IgD-negative memory B cell (primary cell): ENCODE measurements around the gene NDUFA8. TPM values are rescaled to one million over a fixed set of nuclear protein-coding genes. Genes with fewer than 3 reads are reported as not detected.

ENCODE experiments used
- H3K27ac Mint-ChIP-seq, 3 donors: one replicate each; pipeline ENCODE4 v1.8.0; 2020 to 2022; ENCODE audit warnings: mild to moderate bottlenecking in 3 of 3, mixed read lengths in 3 of 3, moderate library complexity in 1 of 3
- H3K27me3 Mint-ChIP-seq: one replicate; pipeline ENCODE4 v1.8.0; 2021; ENCODE audit warnings: mixed read lengths
- H3K36me3 Mint-ChIP-seq: one replicate; pipeline ENCODE4 v1.8.0; 2020; ENCODE audit warnings: mild to moderate bottlenecking, mixed read lengths
- H3K4me1 Mint-ChIP-seq, 3 donors: one replicate each; pipeline ENCODE4 v1.8.0; 2020 to 2022; ENCODE audit warnings: mixed read lengths in 3 of 3, mild to moderate bottlenecking in 1 of 3
- H3K4me3 Mint-ChIP-seq, 4 donors: one replicate each; pipeline ENCODE4 v1.8.0; 2020 to 2022; ENCODE audit warnings: mild to moderate bottlenecking in 4 of 4, mixed read lengths in 4 of 4, moderate library complexity in 3 of 4
- H3K9me3 Mint-ChIP-seq, 3 donors: one replicate each; pipeline ENCODE4 v1.8.0; 2020 to 2021; ENCODE audit warnings: mixed read lengths in 3 of 3, mild to moderate bottlenecking in 1 of 3
- polyA plus RNA-seq: library from polyadenylated mRNA; unstranded; fragments of 300-500 nt; fragmentation: Illumina TruSeq; gene quantifications from one replicate; pipeline ENCODE4 v1.2.3, GENCODE V29; 2021

NDUFA8 gene
- polyA plus RNA-seq, 1 donor from 2014 or later = 73.0 TPM

DNA sequence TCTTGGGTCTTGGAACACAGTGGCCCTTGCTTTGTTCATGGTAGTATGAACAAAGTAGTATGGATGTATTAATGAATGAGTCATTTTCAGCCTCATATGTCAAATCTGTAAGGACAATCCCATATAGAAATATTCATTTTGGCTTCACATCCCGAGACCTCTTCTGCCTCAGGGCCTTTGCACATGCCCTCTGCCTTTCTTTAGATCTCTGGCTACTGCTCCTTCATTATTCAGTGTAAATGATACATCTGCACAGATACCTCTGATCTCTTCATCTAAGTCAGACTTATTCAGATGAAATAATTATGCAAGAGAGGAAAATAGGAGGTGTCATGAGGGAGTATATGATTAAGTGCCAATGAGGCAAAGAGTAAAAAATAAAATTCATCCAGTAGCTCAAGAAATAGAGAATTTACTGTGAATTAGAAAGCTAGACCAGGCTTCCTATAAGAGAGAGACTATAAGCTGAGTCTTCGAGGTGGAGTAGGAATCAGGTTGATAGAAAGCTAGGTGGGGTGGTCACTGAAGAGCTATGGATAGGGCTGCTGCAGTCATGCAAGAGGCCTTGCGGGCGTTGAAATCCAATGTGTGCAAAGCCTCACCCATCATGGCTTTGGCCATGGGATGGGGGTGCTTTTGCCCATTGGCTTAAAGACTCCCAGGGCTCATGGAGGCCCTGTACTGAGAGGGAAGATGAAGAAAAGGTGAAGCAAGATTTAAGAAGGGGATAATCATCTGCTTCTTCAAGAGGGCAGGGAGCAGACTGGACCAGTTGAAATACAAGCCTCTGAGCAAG, 62.8 kb downstream of the NDUFA8 start:
- H3K4me3 Mint-ChIP-seq = peak overlapping the region in 1 of 4 donors; percentile 30
- no peaks in the 10 kb centered on the region for H3K36me3 Mint-ChIP-seq
- H3K27ac Mint-ChIP-seq = peak overlapping the region in 1 of 3 donors; percentile 8
- peaks cover 12 to 23% (median 20%) of the 10 kb centered on the region in 3 donors for H3K4me1 Mint-ChIP-seq
- H3K27me3 Mint-ChIP-seq = peaks cover 13% of the 10 kb centered on the region
- H3K9me3 Mint-ChIP-seq = no peaks in the 10 kb centered on the region

DNA sequence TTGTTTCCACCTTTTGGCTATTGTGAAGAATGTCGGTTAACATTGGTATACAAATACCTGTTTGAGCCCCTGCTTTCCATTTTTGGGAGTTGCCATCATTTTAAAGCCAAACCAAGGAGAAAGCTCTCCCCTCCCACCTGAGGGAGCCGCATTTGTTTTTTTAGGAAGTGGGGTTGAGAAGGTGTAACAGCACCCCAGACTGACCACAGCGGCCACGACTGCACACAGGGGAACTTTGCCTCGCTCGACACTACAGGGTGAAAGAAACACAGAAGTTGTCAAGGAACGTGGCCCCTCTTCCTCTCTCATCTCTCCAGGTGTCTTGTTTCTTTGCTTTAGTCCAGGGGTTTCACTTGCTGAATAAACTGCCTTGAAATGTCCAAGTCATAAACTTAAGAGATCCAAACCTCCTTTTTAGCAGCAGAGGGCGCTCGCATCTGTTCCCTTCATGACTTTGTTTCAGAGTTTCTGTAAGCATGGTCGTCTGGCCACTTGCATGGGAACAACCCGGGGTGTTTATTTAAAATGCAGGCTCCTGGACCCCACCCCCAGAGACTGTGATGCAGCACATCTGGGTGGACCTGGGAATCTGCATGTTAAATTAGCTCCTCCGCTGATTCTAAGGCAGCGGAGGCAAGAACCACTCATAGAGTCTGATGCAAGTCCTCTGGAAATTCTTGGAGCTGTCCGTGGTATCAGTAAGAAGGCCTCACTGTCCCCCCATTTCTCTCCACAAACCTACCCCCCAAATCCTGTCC, 64.4 kb downstream of the NDUFA8 start:
- no peaks in the 10 kb centered on the region for H3K36me3 Mint-ChIP-seq
- peak overlapping the region in 2 of 3 donors; percentile 61 to 71 for H3K27ac Mint-ChIP-seq
- no peaks in the 10 kb centered on the region for H3K9me3 Mint-ChIP-seq
- H3K4me3 Mint-ChIP-seq = peak overlapping the region; percentile 9 to 84 (median 68)
- H3K27me3 Mint-ChIP-seq = peaks cover 9% of the 10 kb centered on the region
- H3K4me1 Mint-ChIP-seq = peaks cover 14 to 33% (median 33%) of the 10 kb centered on the region in 3 donors

Other genes starting within 250 kb of the NDUFA8 start
- 6.0 TPM for gene TTLL11, start 66.5 kb downstream of the NDUFA8 start, polyA plus RNA-seq
- not detected for gene MORN5, start 129 bp upstream of the NDUFA8 start, polyA plus RNA-seq
- gene LHX6, start 69.2 kb upstream of the NDUFA8 start, polyA plus RNA-seq = not detected
- gene RBM18, start 105.1 kb upstream of the NDUFA8 start, polyA plus RNA-seq = 19.0 TPM
- 26.2 TPM for gene MRRF, start 105.1 kb upstream of the NDUFA8 start, polyA plus RNA-seq
- gene PTGS1, start 211.2 kb upstream of the NDUFA8 start, polyA plus RNA-seq = 17.5 TPM